HG03135 (cell line): ENCODE data around the gene GLI3.

ENCODE experiments used
- ATAC-seq: cut with Tn5 transposase; IDR thresholded peaks from one replicate; pipeline ENCODE4 v1.9.1; 2021; ENCODE audit warnings: mild to moderate bottlenecking, moderate library complexity; ENCODE audit not compliant: unreplicated experiment

The GLI3 gene

GRCh38 chr7:42145539-42145938, 91.5 kb downstream of the GLI3 start:
- no peak for ATAC-seq

DNA sequence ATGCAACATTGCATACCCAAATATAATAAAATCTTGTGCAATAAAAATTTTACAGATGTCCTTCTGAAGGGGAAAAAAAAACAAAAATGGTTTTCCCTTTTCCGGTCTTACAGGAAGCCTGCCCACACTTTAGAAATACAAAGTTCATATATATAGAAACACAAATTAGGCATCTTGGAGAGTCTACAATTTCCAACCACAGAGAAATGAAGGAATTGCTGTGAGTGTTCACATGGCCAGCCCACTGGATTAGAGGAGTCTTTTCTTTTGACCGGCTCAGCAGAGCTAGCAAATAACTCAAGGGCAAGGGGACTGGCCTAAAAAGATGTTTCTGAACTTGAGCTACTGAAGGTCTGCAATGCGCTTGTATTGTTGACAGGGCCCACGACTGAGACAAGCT, 92.4 kb downstream of the GLI3 start:
- no peak for ATAC-seq

DNA sequence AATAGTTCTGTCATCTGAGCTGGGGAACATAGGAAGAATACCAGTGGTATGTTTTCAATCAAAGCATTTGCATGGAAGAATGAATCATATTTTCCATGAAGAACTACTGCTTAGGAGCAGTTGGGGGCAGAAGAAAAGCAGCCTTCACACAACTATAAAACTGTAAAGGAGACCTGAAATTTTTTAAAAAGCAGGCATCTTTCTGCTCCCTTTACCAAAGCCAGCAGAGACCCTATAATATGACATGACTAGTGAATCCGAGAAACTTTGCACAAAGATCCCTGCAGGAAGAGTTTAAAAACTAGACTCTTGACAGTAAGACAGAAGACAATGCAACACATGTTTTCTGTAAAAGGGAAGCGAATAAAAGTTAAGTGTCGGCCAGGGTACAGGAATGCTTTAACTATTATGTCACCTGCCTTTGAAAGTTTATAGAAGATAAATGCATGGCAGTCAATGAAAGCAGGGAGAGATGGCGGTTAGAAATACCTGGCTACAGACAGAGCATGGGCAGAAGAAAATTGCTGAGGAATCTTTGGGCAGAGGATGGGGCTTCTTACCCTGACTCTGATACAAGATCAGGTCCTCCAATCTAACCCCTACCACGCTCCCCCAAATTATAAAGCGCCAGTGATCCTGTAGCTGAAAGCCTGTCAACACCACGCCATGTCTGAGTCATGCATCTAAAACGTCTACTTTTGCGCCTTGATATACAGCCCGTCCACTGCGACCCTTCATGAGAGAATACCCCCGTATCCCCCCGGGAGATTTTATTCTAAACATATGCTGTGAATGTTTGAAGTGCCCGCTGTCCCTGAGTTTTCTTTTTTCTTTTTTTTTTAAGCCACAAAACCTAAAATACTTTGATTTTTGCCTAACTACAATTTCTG, 93.1 kb downstream of the GLI3 start:
- no peak for ATAC-seq

GRCh38 chr7:42142089-42142488, 94.9 kb downstream of the GLI3 start:
- ATAC-seq: no peak

- no peak for ATAC-seq
Measured at GRCh38 chr7:42139751-42140150, 97.3 kb downstream of the GLI3 start.

DNA sequence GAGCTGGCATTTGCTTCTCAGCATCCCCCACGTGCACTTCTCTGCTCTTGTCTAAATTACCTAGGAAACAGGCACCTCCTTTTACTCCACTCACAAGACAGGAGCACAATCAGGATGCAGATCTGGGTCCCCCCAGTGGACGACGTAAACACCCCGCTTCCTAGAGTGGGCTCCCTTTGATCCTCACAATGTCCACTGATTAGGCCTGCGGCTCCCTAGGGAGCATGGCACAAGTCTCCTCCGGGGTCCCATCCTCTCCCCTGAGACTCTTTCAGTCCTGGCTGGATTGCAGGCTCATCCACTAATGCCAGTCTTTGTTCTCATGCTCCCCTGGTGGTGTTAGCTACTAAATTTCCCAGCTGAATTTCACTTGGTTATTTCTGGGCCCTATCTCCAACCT, 98.3 kb downstream of the GLI3 start:
- ATAC-seq: no peak

- ATAC-seq: no peak
Measured at GRCh38 chr7:42137941-42138340, 99.1 kb downstream of the GLI3 start.

DNA sequence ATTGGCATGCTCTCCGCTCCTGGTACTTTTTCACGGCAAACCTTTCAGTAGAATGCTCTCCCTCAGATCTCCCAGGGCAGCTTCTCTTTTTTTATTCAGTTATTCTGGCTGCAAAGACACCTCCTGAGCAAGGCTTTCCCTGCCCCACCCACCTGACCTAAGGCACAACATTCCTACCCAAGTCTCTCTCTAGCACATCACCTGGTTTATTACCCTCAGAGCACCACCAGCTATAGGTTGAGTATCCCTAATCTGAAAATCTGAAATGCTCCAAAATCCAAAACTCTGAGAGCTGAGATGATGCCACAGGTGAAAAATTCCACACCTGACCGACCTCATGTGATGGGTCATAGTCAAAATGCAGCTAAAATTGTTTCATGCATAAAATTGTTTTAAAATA, 99.6 kb downstream of the GLI3 start:
- no peak for ATAC-seq

DNA sequence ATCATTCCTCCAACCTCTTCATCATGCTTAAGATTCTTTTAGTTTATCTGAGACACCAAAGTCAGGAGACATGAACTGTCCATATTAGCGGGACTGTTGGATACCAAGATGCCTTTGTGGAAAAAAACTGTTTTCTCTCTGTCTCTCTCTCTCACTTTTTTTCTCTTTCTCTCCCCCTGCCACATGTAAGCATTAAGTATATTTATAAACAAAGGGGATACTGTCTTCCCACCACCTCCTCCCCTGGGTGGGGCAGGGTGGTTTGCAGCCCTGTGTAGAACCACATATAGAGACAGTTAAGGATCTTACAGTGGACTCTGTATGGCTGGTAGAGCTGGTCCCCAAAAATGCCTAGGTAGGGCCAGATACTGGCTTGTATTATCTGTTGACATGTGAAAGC, 101.3 kb downstream of the GLI3 start:
- no peak for ATAC-seq

- ATAC-seq: no peak
Measured at GRCh38 chr7:42134276-42134876, 102.6 kb downstream of the GLI3 start.

GRCh38 chr7:42133321-42133720, 103.7 kb downstream of the GLI3 start:
- no peak for ATAC-seq

GRCh38 chr7:42128703-42129102, 108.3 kb downstream of the GLI3 start:
- no peak for ATAC-seq

- no peak for ATAC-seq
Measured at GRCh38 chr7:42127232-42127622, 109.8 kb downstream of the GLI3 start.

DNA sequence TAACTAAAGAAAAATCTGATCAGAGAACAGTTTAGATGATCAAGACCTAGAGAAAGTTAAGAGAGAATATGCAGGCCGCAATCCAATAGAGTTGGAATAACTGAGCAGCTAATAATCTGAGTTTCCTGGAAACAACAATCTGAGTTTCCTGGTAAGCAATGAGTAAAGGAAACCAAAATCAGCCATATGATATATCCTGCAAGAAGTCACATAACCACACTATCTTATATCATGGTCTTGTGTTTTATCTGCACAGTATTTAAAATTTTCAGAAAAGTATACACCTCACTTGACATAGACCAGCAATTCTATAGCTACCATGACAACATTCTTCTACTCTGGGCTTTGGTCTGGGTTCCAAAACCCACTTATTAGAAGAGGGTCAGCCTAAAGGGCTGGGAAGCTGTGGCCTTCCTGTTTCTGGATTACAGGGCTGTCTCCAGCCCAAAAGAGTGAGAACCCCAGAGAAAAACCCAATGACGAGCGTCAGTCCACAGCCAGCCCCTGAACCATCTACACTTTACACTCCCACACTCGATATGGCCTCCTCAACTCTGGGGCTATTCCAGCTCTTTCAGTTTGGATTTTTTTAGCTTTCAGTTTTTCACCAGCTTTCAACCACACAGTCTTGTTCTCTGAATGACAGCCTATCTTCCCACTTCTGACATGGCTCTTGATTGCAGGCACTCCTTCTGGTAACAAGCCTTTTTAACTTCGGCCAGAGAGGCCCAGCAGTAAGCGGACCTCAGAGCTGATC, 110.4 kb downstream of the GLI3 start:
- no peak for ATAC-seq

GRCh38 chr7:42125321-42125720, 111.7 kb downstream of the GLI3 start:
- ATAC-seq: no peak

GRCh38 chr7:42123716-42124115, 113.3 kb downstream of the GLI3 start:
- no peak for ATAC-seq

DNA sequence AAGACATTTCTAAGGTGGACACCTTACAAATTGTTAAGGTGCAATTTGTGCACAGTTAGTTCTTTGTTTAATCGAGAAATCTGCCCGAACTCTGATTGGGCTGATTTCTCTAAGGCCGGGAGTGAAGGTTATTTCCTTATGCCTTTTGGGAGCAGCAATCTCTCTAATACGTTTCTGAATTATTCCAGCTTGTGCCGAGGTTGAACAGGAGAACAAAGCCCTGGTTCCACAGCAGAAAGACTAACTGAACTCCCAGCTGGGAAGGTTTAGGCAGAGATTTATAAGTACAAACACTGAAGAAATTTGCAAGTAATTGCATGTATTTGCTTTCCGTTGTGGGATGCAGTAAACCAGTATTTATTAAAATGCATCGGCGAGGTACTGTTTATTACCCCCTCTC, 116.8 kb downstream of the GLI3 start:
- ATAC-seq: no peak

DNA sequence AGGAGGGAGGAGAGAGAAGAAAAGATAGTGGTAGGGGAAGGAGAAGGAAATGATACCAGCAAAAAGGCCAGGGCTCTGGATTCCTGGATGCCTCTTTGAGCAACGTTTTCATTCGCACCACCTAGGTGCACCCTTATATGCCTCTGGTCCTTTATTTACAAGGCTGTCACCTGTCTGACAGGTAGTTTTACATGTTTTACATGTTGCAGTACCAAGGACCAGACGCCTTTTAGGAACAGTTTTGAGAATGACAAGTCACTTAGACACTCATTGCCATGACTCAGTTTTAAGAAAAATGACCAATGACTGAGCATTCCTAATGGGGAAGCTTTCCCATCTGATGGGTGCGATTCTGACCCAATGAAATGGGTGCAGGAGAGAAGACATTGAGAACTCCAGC, 119.8 kb downstream of the GLI3 start:
- no peak for ATAC-seq

- no peak for ATAC-seq
Measured at GRCh38 chr7:42115795-42116194, 121.2 kb downstream of the GLI3 start.

GRCh38 chr7:42110333-42110732, 126.7 kb downstream of the GLI3 start:
- no peak for ATAC-seq

DNA sequence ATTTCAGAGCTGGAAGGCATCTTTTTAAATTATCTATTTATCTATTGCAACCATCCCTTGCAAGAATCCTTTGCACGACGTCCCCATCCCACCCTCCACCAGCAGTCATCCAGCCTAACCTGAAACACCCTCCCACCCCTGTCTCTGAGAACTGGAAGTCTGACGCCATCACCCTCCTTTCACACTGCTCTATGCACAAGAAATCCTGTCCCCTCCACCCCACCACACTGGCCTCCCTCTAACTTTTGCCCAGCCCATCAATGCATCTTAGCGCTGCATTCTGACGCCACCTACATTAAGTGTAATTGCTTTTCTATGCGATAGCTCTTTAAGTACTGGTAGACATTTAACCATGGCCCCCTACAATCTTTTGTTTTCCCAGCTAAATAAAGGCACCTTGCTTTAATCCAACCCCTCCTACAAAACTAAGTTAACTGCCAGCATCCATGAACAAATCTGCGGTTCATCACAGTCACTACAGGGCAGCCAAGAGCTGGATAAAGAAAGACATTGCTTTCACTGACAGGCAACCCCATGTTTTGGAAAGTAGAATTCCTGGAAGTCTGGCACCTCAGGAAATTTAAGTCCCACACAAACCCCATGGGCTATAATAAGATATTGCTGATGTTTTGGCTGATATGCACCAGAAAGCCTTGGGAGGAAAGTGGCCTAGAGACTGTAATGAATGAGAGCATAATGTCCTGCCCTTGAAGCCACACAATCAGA, 128.0 kb downstream of the GLI3 start:
- ATAC-seq: no peak
